HG03159 (cell line): ENCODE measurements around the gene NDEL1.

Experiments used
- ATAC-seq: cut with Tn5 transposase; IDR thresholded peaks from one replicate; pipeline ENCODE4 v1.9.1; 2021; ENCODE audit warnings: mild to moderate bottlenecking, moderate library complexity; ENCODE audit not compliant: unreplicated experiment

Gene NDEL1

GRCh38 chr17:8476741-8477140, 41.1 kb downstream of the NDEL1 start:
- ATAC-seq = no peak

GRCh38 chr17:8477171-8477570, 41.5 kb downstream of the NDEL1 start:
- no peak for ATAC-seq

- no peak for ATAC-seq
Measured at GRCh38 chr17:8477715-8478441, 42.2 kb downstream of the NDEL1 start.

DNA sequence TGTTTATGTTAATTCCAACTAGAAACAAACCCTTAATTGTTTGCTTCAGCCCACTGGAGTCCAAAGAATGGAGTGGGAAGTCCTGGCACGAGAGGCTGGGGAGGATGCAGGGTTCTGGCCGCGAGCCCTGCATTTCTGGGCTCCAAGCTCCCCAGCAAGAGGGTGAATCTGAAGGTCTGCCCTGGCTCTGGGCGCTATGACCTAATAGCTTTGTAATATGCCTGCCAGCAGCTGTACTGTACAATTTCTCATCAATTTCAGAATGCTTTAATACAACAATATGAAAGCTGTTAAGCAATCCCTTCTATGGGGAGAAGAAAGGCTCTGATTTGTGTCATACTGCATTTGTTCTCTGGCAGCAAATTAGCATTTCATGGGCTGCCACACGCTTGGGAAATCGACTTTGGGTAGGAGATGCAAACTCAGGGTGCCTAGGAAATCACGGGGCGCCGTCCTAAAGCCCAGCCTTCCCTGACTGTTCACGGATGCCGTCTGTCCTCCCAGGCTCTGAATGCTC, 43.8 kb downstream of the NDEL1 start:
- no peak for ATAC-seq

GRCh38 chr17:8480011-8480976, 44.6 kb downstream of the NDEL1 start:
- no peak for ATAC-seq

DNA sequence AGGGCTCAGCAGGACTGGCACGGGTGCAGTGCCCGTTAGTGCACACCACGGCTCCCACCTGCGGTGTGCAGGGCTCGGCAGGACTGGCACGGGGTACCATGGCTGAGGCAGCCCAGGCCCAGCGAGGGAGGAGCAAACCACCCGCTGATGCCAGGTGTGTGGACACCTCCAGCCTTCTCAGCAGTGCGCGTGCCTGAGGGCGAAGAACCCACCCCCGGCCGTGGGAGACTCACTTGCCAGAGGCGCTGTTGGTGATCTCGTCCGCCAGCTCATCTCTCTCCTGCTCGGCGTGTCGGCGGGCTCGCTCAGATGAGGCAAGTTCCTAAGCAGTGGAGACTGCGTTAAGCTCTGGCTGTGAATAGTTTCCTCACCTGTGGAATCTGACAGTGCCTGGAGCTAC, 45.4 kb downstream of the NDEL1 start:
- no peak for ATAC-seq

DNA sequence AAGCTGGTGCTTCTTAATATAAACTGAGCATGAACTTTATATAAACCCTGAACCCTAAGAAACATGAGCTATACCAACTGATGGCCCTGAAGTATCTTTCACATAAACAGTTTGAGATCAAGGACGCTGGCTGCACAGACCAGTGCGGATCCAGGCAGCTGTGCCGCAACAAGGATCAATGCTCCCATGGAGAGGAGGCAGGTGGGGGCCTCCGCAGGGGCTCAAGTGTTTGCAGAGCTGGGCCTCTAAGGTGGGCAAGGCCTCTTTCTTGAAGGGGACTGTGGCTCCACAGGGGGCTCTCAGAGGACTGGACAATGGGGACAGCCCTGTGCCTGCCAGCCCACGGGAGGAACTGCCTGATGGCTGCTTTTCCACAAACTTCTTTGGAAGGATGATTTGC, 46.0 kb downstream of the NDEL1 start:
- no peak for ATAC-seq

DNA sequence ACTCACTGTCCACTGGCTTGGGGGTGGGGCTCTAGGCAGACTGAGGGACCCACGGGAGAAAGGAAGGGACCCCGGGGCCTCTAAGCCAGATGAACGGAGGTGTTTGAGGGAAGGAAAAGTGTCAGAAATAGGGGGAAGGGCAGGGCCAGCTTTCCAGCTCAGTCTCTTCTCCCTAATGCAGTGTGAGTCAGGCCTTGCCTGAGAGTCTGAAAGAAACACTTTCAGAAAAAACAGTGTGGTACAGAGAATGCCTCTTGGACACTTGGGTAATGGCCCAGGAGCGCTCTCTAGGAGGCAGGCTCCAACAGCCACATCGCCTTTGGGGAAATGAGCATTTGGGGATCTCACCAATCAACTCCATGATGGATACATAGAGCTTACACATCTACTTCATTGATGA, 46.9 kb downstream of the NDEL1 start:
- ATAC-seq = no peak

- ATAC-seq = no peak
Measured at GRCh38 chr17:8484465-8484864, 48.8 kb downstream of the NDEL1 start.

- ATAC-seq = no peak
Measured at GRCh38 chr17:8485491-8485890, 49.8 kb downstream of the NDEL1 start.

- no peak for ATAC-seq
Measured at GRCh38 chr17:8487130-8487645, 51.5 kb downstream of the NDEL1 start.

DNA sequence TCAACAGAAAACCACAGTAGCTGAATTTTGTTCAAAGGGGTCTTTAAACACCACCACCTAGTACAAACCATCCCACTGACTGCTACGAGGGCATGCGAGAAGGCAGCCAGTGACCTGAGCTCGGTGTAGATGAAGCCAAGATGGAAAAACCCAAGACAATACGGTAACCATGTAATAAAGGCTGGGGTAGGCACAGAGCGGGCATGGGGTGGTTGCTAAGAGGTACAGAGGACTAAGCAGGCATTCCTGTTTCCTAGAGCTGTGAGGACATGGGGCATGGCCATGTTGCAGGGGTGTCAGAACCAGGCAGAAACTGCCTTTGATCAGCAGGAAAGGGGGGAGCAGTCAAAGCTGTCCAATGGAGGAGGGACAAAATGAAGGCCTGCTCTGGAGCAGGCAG, 52.1 kb downstream of the NDEL1 start:
- no peak for ATAC-seq

DNA sequence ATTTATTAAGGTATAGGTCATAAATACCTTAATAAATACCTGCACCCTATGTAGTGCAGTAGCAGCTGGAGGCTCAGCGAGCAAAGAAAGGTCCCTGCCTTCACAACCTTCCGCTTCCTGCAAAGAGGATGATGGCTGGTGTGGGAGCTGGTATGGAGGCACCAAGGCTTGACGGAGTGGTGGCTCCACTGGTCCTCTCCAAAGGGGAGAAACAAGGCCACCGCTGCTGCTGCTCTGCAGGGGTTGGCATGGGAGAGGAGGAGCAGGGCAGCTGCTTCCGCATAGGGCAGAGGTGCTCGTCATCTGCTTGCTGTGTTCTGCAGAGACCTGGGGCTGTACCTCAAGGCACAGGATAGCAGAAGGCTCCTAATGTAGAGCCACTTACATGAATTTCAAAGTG, 52.8 kb downstream of the NDEL1 start:
- no peak for ATAC-seq

DNA sequence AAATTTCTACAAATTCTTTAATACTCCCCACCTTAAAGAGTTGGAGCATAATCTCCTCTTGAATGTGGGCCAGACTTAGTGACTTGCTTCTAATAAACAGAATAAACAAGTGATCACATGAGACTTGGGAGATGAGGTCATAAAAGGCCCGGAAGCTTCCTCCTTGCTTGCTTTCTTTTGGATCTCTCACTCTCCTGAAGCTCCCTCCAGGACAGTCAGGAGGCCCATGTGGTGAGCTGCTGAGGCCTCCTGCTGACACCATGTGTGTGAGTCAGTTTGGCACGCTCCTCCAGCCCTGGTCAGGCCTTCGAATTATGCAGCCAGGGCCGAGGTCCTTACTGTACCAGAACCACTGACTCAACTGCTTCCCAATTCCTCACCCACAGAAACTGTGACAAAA, 53.2 kb downstream of the NDEL1 start:
- no peak for ATAC-seq

DNA sequence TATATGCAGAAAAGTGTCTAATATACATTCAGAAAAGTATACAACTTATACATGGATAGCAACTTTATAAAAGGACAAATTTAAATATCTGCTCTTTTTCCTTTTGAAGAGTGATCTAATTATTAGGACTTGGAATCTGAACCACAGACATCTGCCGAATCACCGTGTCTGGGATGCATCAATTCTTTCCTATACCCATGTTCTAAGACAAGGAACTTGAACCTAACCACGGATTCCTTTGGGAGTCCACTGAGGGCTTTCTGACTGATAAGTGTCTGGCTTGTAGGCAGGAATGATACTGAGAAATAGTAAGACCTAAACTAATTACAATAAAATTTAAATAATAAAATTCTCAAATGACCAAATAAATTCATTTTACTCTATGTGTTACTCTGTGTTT, 54.2 kb downstream of the NDEL1 start:
- ATAC-seq = no peak

GRCh38 chr17:8490256-8491023, 54.8 kb downstream of the NDEL1 start:
- ATAC-seq = no peak

- ATAC-seq = no peak
Measured at GRCh38 chr17:8492121-8492520, 56.4 kb downstream of the NDEL1 start.

- no peak for ATAC-seq
Measured at GRCh38 chr17:8494021-8494420, 58.3 kb downstream of the NDEL1 start.

- ATAC-seq = no peak
Measured at GRCh38 chr17:8494506-8495111, 58.9 kb downstream of the NDEL1 start.

- no peak for ATAC-seq
Measured at GRCh38 chr17:8496081-8496480, 60.4 kb downstream of the NDEL1 start.
